DLD1 (cell line): ENCODE data around the gene RNF212B.
"Not testable (repeated sequence)": the region's sequence is repeated elsewhere in the genome, so short reads cannot be mapped to it uniquely, and the experiment has no call there.

Experiments used
- in situ Hi-C: cut with HindIII; loops from 2 replicates; pipeline ENCODE4 v1.10.0; 2017; ENCODE audit warnings: low sequenced_read_pairs

The RNF212B gene

DNA sequence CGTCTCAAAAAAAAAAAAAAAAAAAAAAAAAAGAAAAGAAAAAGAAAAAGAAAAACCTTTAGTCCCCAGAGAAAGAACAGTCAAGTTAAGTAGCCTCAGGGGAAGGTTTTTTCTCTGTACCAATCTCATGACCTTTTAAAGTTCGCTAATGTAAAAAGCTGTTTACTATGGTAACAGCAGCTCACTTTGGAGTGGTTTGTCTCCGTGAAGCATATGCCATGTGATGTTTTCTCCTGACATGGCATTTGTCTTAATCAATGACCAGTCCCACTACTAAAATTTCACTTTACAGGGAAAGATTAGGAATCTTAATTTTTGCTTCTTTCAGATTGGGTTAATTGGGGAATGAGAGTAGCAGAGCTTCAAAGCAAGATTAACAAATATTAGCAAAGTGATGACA, 4.3 kb downstream of the RNF212B start:
- in situ Hi-C loops = no loop called here

DNA sequence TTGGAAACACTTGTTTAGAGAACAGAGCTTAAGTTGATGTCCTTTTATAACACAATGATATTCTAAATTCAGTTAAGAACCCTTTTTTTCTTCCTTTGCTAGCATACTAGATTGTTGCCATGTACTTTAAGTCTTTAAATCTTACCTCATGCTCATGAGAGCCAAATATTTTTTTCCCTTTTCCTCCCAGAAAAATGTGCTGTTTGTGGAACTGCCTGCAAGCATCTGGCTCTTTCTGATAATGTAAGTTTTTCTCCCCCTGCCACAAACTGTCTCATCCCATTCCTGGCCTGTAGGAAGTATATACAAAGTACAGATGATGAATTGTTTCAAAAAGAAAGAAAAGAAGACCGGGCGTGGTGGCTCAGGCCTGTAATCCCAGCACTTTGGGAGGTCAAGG, 5.3 kb downstream of the RNF212B start:
- in situ Hi-C loops = no loop called here

DNA sequence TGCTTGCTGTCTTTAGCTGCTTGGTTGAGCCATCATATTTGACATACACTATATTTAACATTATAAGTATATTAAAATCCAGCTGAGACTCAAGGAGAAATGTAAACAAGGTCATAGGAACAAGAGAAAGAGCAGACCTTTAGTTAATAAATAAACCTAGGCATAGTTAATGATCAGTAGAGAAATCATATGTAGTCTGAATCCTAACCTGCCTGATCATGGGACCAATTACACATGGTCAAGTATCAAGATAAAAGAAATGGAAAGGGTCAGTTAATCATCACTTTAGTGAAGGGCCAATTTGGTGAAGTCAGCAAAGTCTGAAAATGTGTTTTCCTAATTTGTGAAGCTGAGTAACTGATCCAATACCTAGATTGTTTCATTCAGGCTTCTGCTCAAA, 7.5 kb downstream of the RNF212B start:
- in situ Hi-C loops = no loop called here

DNA sequence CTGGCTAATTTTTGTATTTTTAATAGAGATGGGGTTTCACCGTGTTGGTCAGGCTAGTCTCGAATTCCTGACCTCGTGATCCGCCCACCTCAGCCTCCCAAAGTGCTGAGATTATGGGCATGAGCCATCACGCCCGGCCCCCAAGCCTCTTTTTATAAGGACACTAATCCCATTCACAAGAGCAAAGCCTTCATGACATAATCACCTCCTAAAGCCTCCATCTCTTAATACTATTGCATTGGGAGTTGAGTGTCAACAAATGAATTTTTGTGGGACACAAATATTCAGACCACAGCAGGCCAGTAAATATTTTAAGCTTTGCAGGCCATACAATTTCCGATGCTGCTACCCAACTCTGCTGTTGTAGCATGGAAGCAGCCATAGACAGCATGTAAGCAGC, 10.9 kb downstream of the RNF212B start:
- in situ Hi-C loops = no loop called here

DNA sequence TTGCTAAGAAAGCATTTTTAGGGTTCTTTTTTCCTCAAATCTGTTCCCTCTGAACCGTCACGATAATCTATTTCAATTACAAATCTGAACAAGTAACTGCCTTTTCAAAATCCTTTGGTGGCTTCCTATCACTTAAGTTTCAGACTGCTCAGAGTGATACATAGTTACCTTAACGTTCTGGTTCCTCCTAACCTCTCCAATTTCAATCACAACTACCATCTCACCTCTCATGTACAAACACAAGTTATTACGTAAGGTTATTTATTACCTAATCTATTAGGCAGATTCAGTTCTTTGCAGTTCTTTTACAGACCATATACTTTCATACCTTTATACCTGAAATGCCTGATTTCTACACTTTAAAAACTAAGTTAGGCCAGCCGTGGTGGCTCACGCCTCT, 12.1 kb downstream of the RNF212B start:
- in situ Hi-C loops = no loop called here

DNA sequence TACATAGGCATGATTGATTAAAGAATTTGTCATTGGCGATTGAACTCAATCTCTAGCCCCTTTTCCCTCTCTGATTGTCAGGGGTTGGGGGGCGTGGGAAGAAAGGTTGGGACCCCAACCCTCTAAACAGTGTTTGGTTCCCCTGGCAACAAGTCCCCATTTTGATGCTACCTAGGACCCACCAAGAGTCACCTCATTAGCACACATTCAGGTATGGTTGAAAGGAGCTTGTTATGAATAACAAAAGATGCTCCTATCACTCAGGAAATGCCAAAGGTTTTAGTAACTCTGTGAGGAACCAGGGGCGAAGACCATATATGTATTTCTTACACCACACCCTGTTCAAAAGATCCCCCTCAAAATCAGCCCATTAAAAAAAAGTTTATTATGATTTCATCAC, 14.3 kb downstream of the RNF212B start:
- in situ Hi-C loops = no loop called here

DNA sequence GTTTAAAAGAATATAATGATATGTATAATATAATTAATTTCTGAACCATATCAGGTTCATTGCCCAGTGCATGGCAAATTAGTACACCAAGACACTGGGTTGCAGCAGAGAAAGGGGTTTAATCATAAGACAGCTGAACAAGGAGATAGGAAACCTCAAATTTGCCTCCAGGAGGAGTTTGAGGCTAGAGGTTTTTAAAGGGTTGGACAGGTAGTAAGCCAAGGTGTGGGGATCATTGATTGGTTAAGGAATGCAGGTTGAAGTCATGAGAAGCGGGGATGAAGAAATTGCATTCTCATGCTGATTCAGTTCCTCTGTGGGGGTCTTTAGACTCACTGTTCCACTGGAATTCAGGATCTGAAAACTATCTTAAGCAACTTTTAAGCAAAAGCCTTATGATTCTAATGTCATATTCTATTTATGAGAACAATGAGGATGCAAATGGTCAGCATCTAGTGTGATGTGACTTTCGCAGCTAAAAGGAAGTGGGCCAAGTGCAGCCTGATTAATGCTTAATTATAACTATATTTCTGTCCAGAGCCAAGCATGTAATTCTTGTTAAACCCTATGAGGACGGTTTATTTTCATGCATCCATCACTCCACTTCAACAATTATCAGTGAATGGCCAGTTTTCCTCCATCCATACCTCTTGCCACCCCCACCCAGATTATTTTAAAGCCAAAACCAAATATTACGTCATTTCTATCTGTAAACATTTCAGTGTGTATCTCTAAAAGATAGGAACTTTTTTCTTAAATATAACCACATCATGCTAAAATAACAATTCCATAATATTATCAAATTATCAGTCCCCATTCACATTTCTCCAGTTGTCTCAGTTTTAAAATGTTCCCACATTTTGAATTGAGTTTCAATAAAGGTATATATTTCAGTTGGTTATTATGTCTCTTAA, 14.9 kb downstream of the RNF212B start:
- in situ Hi-C loops = no loop called here

DNA sequence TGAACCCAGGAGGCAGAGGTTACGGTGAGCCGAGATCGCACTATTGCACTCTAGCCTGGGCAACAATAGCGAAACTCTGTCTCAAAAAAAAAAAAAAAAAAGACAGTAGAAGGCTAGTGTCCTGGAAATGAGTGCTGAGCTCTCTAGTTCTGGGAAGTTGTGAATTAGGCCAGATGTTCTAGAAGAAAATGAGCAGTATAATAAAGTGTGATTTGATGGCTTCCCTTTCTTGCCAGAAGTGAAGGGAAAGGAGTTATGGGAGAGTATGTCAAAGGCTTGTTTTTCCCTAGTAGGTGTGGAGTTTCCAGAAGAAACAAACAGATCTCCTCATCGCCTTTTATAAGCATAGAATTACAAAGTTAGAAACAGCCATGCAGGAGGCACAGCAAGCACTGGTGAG, 20.5 kb downstream of the RNF212B start:
- in situ Hi-C loops = no loop called here

DNA sequence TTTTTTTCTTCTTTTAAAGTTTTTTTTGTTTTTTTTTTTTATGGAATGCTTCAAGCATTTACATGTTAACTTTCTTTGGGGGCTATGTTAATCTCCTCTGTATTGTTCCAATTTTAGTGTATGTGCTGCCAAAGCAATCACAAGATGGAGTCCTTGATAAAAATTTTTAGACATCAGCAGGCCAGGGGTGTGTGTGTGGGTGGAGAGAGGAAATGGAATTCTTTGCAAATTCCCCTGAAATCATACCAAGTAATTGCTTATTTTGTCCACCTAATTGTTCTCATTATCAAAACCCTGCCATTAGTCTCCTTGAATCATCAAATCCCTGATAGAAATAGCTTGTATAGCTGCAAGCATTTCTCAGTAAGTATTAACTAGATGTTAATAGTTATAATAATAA, 21.7 kb downstream of the RNF212B start:
- in situ Hi-C loops = no loop called here

DNA sequence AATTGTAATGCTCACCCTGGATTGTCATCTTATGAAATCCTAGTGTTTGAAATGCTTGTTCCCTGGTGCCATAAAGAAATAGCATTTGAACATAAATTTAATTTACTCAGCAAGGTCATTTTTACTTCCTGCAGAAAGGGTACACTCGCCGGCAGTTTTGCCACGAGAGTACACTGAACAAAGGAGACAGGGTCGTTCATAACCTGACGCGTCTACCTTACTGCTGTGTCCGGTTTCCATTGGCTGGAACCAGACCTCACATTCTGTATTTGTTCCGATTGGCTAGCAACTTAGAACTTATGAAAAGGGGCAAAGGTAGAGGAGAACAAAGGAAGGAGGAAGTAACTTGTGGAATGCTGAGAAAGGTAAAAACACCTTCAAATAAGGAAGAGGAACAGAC, 23.1 kb downstream of the RNF212B start:
- in situ Hi-C loops = not testable (repeated sequence)

DNA sequence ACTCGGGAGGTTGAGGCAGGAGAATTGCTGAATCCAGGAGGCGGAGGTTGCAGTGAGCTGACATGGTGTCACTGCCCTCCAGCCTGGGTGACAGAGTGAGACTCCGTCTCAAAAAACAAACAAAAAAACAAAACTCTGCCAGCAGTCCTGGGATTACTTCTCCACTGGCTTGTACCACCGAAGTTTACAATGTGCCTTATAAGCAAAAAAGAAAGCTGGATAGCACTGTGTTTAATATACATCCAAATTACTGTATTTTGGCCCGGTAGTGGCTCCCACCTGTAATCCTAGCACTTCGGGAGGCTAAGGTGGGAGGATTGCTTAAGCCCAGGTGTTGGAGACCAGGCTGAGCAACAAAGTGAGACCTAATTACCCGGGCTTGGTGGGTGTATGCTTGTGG, 31.5 kb downstream of the RNF212B start:
- in situ Hi-C loops = no loop called here

DNA sequence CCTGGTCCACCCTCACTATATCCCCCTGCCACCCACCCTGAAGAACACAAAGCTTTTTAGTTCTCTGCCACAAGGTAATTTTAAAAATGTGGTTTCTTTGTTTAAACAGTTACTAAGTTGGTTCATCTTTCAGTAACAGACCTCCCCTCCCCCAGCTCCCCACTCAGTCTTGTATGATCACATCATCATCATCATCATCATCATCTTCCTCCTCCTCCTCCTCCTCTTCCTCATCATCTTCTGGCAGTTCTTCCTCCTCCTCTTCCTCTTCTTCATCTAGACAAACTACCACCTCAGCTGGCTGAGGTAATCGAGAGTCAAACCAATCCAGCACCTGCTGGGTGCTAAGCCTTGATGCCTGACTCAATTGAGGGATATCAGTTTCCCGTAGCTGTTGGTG, 37.7 kb downstream of the RNF212B start:
- in situ Hi-C loops = no loop called here

DNA sequence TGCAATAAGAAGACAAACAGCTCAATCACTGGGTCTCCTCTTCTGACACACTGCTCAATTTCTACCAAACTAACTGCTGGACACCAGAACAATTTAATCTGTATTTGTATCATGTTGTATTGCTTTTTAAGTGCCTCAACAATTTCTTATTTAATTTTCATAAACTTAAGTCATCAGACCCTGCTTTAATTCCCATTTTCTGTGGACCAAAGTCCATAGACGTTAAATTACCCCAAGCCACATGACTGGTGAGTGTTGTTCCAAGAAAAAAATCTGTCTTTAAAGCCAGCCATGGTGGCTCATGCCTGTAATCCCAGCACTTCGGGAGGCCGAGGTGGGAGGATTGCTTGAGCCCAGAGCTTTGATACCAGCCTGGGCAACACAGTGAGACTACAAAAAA, 39.5 kb downstream of the RNF212B start:
- in situ Hi-C loops = no loop called here

DNA sequence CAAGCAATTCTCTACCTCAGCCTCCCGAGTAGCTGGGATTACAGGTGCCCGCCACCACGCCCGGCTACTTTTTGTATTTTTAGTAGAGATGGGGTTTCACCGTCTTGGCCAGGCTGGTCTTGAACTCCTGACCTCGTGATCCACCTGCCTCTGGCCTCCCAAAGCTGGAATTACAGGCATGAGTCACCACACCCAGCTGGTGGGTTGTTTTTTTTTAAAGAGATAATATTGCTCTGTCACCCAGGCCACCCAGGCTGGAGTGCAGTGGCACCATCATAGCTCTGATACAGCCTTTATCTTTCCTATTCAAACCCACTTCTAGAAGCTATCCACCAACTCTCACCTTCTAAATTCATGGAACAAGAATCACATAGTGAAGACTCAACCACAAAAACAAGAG, 40.2 kb downstream of the RNF212B start:
- in situ Hi-C loops = not testable (repeated sequence)

DNA sequence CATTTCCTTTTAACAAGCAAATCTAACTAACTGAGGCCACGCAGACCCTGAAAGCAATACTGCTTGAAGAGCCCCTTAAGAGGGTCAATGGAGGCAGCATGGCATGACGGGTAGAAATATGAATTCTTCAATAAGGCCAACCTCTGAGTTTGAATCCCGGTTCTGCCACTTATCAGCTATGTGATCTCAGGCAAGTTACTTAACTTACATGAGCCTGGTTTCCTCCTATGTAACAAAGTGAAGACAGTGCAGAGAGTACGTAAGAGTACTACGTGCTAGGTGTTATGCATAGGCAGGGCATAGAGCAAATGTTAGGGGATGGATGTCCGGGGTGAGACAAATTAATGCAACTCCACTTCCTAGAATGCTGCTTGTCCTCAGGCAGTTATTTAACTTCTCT, 43.5 kb downstream of the RNF212B start:
- in situ Hi-C loops = no loop called here

DNA sequence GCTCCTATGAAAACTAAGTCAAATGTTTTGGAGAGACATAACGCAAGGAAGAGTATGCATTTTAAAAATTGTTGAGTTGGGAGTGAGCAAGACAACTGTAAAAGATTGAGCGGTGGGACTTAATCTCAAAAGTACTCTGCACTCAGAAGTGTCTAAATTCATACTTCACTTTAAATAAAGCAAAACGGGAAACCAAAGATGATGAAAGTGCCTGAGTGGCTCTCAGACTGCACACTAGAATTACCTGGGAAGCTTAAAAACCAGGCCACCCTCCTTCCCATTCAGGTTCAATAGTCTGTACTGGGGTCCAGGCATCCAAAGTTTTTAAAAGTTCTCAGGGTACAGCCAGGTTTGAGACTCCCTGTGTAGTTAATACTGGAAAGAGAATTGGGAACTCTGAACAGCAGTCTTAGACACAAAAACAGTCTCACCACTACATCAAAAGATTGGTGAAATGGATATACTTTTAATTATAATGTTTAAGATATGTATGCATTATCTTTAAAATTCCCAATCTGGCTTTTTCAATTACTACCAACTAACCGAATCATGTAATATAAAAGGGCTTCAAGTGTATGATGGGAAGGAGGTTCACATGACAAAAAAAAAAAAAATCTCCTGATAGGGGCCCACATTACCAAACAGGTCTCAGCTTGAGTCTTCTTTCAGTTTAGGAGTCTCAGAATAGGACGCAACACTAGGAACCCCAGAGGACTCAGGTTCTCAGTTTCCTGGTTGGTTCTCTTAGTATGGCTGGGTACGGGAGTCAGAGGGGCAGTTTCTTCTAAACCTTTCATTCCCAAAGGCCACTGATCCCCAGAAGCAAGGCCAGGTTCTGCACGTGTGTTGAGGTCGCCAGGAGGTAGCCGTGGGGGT, 47.2 kb downstream of the RNF212B start:
- in situ Hi-C loops = no loop called here

DNA sequence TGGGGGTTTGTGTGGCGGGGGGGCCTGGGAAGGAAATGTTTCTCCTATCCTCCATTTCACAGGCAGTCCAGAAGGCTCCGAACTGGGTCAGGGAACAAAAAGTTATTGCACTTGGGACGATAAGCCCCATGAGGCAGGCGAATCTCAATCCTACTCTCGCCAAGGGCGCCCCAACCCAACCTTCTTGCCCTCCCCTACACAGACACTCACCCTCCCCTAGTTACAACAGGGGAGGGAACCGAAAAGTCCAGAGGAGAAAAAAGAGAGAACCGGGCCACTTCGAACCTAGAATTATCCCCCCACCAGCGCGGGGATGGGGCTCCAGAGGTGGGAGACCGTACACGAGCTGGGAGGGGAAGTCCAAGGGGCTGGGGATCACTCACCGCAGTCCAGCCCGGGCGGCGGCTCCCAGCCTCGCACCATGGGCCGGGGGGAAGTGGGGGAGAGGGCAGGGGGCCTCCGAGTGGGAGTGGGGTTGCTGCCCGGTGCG, 47.8 kb downstream of the RNF212B start:
- in situ Hi-C loops = no loop called here

DNA sequence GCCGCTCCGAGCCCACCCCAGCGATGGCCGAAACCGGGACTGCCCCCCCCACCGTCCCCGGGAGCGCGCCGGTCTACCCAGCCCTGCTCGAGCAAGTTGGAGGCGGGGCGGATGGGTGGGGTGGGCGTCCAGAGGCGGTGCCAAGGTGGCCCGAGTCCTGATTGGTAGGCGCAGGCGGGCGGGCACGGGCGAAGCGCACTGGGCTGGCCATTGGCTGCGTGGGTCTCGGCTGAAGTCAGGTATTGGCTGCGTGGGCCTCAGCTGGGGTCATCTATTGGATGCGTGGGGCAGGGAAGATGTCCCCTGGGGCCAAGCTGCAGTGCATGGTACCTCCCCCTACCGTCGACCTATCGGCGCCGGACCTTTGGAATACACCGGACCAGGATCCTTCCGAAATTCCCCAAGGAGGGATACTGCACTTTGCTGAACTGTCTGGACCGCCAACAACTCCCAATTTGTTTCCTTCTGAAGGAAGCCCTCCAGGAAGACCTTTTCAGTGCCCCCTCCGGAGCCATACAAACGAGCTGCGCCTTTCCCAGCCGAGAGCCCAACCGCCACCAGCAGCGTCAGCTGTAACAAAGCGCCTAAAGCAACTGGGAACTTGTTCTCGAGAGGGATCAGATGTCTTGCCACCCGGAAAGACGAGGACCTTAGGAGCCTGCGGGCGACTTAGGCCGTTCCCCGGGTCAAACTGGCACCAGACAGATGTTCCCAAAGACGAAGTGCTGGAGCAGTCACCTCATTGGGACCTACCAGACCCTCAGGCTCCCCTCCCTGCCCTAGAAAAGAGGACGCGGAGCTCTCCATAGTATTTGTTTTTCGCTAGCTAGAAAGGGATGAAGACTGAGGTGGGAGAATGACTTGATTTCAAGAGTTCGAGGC, 48.5 kb downstream of the RNF212B start, which contains the start of gene HOMEZ:
Gene HOMEZ, minus strand, starts transcription at position 113 of the 882 bp plus-strand sequence. CDS start 180 bp downstream, outside the sequence.
- in situ Hi-C loops = no loop called here

DNA sequence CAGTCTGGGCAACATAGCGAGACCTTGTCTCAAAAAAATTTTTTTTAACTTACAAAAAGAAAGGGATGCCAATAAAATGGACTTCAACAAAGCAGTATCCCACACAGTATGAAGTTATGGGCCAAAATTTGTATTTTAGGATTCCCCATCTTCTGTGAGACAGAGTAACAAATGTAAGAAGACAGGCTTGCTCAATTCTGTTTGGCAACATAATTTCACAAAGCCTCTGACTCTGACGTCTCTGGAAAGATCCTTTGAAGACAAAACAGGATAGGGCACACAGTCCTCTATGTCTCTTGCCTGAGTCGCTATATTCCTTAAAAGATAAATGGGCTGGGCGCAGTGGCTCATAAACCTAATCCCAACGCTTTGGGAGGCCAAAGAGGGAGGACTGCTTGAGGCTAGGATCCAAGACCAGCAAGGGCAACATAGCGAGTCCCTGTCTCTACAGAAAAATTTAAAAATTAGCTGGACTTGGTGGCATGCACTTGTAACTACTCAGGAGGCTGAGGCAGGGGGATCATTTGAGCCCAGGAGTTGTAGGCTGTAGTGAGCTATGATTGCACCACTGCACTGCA, 49.3 kb downstream of the RNF212B start:
- in situ Hi-C loops = no loop called here
